Fibroblast of pulmonary artery (primary cell): ENCODE results near the gene TSHZ2.
A peak's percentile ranks its signal among the peaks of the same experiment; 100 is the strongest.

Source experiments
- DNase-seq: peaks from one replicate; pipeline ENCODE4 v3.0.0-alpha.2; 2010; ENCODE audit warnings: low read depth
- H3K4me3 ChIP-seq: replicated peaks from 2 replicates; pipeline ENCODE4 v1.5.1; 2011; ENCODE audit warnings: low read depth, mild to moderate bottlenecking, control low read depth, low read length, moderate library complexity
- TF ChIP-seq, protein P1 (sequence below): IDR thresholded peaks from 2 replicates; pipeline ENCODE4 v1.5.1; 2011; ENCODE audit warnings: mild to moderate bottlenecking, control low read depth, low read length, inconsistent platforms; ENCODE audit errors: missing control alignments

The TSHZ2 gene

GRCh38 chr20:53220482-53221307, 248.5 kb downstream of the TSHZ2 start:
- DNase-seq, result no peak
- TF ChIP-seq, protein P1, sequence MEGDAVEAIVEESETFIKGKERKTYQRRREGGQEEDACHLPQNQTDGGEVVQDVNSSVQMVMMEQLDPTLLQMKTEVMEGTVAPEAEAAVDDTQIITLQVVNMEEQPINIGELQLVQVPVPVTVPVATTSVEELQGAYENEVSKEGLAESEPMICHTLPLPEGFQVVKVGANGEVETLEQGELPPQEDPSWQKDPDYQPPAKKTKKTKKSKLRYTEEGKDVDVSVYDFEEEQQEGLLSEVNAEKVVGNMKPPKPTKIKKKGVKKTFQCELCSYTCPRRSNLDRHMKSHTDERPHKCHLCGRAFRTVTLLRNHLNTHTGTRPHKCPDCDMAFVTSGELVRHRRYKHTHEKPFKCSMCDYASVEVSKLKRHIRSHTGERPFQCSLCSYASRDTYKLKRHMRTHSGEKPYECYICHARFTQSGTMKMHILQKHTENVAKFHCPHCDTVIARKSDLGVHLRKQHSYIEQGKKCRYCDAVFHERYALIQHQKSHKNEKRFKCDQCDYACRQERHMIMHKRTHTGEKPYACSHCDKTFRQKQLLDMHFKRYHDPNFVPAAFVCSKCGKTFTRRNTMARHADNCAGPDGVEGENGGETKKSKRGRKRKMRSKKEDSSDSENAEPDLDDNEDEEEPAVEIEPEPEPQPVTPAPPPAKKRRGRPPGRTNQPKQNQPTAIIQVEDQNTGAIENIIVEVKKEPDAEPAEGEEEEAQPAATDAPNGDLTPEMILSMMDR, result no peak
- H3K4me3 ChIP-seq, result no peak overlapping the region

DNA sequence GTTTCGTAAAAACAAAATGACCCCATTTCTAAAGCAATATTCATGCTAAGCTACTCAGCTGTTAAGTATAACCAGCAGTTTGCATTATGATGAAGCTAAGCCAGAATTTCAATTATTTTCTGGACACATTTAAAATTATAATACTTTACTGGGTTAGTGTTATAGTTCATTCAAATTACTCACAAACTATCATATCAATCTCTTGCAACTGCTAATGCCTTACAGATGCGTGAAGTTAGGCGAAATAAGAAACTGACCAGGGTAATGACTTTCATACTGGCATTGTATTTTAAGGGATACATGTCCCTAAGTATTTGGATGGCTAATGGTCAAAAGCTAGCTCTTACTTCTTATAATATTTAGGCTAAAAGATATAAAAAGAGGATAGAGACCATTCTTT, 249.6 kb downstream of the TSHZ2 start:
- H3K4me3 ChIP-seq, result no peak overlapping the region
- TF ChIP-seq, protein P1, result no peak
- no peak for DNase-seq

DNA sequence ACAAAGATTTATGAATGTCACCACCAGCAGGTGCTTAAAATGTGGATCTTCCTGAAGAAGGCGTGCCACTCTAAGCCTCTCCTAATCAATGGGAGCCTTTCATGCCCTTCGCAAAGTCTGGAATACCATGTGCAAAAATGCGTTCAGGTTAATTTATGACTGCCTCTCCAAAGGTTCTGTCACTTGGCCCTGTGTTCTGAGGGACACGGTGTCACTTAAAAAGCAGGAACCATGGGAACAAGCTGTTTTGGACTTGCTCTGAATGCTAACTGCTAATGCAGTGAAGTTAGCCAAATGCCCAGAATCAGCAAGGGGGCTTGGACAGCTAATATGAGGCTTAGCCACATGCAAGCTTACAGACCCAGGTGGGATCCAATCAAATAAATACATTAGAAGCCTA, 250.3 kb downstream of the TSHZ2 start:
- TF ChIP-seq, protein P1, result no peak
- DNase-seq, result no peak
- no peak overlapping the region for H3K4me3 ChIP-seq

- DNase-seq, result no peak
- no peak overlapping the region for H3K4me3 ChIP-seq
- TF ChIP-seq, protein P1, result no peak
Measured at GRCh38 chr20:53222932-53223331, 250.8 kb downstream of the TSHZ2 start.

DNA sequence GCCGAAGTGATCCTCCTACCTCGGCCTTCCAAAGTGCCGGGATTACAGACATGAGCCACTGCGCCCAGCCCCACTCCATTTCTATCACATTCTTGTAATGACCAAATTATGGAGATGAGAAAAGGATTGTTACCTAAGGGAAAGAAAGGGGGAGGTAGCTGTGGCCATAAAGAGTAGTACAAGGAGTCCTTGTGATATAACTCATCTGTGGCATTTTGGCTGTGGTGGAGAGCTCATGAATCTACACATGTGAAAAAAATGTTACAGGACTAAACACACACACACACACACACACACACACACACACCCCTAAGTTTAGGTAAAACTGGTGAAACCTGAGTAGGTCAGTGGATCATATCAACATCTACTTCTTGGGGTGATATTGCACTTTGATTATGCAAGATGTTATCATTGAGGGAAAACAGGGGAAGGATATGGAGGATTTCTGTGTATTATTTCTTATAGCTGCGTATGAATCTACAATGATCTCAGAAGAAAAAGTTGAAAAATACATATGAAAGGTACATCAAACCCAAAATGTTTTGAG, 251.5 kb downstream of the TSHZ2 start:
- H3K4me3 ChIP-seq, result no peak overlapping the region
- TF ChIP-seq, protein P1, result no peak
- no peak for DNase-seq

DNA sequence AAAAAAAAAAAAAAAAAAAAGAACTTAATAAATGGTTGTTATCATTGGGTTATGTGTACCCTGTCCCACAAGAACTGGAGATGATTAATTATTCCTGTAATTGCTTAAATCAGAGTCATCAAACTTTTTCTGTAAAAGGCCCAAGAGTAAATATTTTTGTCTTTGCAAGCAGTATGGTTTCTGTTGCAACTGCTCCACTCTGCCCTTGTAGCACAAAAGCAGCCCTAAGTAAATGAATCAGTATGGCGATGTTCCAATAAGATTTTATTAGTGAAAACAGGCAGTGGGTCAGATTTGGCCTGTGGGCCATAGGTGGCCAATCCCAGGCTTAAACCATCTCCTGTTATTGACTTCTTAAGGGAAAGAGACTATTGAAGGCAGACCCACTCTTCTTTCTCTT, 252.7 kb downstream of the TSHZ2 start:
- no peak overlapping the region for H3K4me3 ChIP-seq
- peak; percentile 27 for DNase-seq
- TF ChIP-seq, protein P1, result no peak
